Fibroblast of the aortic adventitia (primary cell): ENCODE results near the gene TNFSF13B. TPM values are rescaled to one million over a fixed set of nuclear protein-coding genes. Genes with fewer than 3 reads are reported as not detected.

Source experiments
- DNase-seq: peaks from one replicate; pipeline ENCODE4 v3.0.0-alpha.2; 2010; ENCODE audit warnings: low read depth
- H3K4me3 ChIP-seq: 2 replicates; pipeline ENCODE4 v1.5.1; 2011; ENCODE audit warnings: low read depth, mild to moderate bottlenecking, control low read depth, low read length, moderate library complexity
- small RNA-seq: library from RNA; depleted of rRNA; stranded (forward); fragments of <200 nt; gene quantifications from one replicate; pipeline ENCODE3, GENCODE V24; 2012
- total RNA-seq: library from RNA; depleted of rRNA; stranded (reverse); fragments of >200 nt; gene quantifications from 2 replicates; pipeline ENCODE4 v1.2.3, GENCODE V29; 2012; ENCODE audit warnings: low replicate concordance
- TF ChIP-seq, protein P1 (sequence below): IDR thresholded peaks from 2 replicates; pipeline ENCODE4 v1.5.1; 2011; ENCODE audit warnings: mild to moderate bottlenecking, low read length, control low read depth, inconsistent platforms; ENCODE audit not compliant: insufficient read depth

TNFSF13B gene
- total RNA-seq, 1 donor, result 5.6 TPM

DNA sequence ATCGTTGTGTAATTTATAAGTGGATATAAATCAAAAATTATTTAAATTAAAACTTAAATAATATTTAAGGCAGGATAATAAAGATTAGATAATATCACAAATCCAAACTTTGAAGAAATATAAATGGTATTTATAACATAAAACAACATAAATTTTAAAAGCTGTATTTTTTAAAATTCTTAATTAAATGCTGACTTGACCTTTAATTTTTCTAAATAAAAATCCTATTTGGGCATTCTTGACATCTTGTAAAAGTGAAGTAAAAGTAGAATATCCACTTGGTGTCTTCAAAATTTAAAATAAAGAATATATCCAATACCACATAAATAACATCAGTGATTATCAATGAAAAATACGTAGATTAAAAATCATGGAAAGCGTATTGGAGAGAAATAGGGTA, 87.7 kb downstream of the TNFSF13B start:
- no peak overlapping the region for H3K4me3 ChIP-seq
- DNase-seq, result no peak
- TF ChIP-seq, protein P1, sequence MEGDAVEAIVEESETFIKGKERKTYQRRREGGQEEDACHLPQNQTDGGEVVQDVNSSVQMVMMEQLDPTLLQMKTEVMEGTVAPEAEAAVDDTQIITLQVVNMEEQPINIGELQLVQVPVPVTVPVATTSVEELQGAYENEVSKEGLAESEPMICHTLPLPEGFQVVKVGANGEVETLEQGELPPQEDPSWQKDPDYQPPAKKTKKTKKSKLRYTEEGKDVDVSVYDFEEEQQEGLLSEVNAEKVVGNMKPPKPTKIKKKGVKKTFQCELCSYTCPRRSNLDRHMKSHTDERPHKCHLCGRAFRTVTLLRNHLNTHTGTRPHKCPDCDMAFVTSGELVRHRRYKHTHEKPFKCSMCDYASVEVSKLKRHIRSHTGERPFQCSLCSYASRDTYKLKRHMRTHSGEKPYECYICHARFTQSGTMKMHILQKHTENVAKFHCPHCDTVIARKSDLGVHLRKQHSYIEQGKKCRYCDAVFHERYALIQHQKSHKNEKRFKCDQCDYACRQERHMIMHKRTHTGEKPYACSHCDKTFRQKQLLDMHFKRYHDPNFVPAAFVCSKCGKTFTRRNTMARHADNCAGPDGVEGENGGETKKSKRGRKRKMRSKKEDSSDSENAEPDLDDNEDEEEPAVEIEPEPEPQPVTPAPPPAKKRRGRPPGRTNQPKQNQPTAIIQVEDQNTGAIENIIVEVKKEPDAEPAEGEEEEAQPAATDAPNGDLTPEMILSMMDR, result no peak

Small RNAs within 50 kb of the gene (small RNA-seq; reads per million reads assigned to genes)
- gene RNA5SP39, result not detected

Other genes with a start within 250 kb of the TNFSF13B start
- 9.2 and 10.8 TPM in 2 replicates for gene LIG4, start 54.2 kb upstream of the TNFSF13B start, total RNA-seq
- 6.8 and 10.2 TPM in 2 replicates for gene ABHD13, start 51.3 kb upstream of the TNFSF13B start, total RNA-seq